Gastroesophageal sphincter (tissue), 3 donors: ENCODE measurements around the gene MACROD2.

Source experiments
- CTCF ChIP-seq, 4 experiments: fragments of 200-600 bp in 2 of 4; fragments of 450-650 bp in 2 of 4; sonication (generic) in 1 of 4; IDR thresholded peaks; one replicate each; pipeline ENCODE4 v1.5.1; 2017 to 2019; ENCODE audit warnings: antibody characterized with exemption in 4 of 4, mild to moderate bottlenecking in 2 of 4, moderate library complexity in 2 of 4
- EP300 ChIP-seq: sonication (generic); formaldehyde crosslinking; IDR thresholded peaks from one replicate; pipeline ENCODE4 v1.6.1; 2017; ENCODE audit warnings: antibody characterized with exemption, mild to moderate bottlenecking
- POLR2A ChIP-seq, 2 donors: fragments of 450-650 bp; IDR thresholded peaks; one replicate each; pipeline ENCODE4 v1.6.1; 2017; ENCODE audit warnings: antibody characterized with exemption in 2 of 2, mild to moderate bottlenecking in 2 of 2, moderate library complexity in 1 of 2
- POLR2AphosphoS5 ChIP-seq: sonication (generic); formaldehyde crosslinking; IDR thresholded peaks from one replicate; pipeline ENCODE4 v1.6.1; 2017; ENCODE audit warnings: antibody characterized with exemption

DNA sequence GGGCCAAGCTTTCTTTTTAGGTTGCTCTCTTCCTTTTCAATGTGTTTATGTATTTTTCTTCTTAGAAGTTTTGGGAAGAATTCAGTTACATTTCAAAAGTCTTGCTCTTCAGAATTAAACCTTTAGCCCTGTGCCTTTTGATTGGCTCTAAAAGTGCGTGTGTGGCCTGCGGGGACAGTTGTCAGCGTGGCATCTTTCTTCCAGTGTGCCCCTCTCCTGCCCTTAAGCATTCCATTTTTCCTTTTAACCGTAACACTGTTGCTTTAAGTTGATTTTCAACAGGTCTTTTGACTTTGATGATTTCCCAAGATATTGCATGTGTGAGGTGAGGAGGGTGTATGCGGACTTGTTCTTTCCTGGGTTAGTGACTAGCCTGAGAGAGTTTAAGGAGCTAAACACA lies 1341.2 kb downstream of the MACROD2 start:
- TF ChIP-seq CTCF (IDR thresholded peaks at IDR 0.05) = no peak
- TF ChIP-seq EP300 = no peak
- no peak for TF ChIP-seq POLR2AphosphoS5
- no peak for TF ChIP-seq POLR2A (IDR thresholded peaks at IDR 0.05)
